Neuronal stem cell (in vitro differentiated cells): ENCODE measurements around the gene PLEKHD1.

Experiments
- DNase-seq: peaks from one replicate; pipeline ENCODE4 v3.0.0-alpha.2; 2013; ENCODE audit warnings: low spot score
- H2AFZ ChIP-seq: one replicate; pipeline ENCODE4 v1.6.1; 2013; ENCODE audit warnings: mild to moderate bottlenecking, low read length, inconsistent platforms
- H2AK5ac ChIP-seq: 2 replicates; pipeline ENCODE4 v1.6.1; 2013; ENCODE audit warnings: low read depth, mild to moderate bottlenecking, inconsistent platforms, low read length, moderate library complexity, mixed read lengths
- H2BK120ac ChIP-seq: 2 replicates; pipeline ENCODE4 v1.6.1; 2013; ENCODE audit warnings: low read depth, mild to moderate bottlenecking, inconsistent platforms, low read length, moderate library complexity, mixed read lengths
- H2BK12ac ChIP-seq: one replicate; pipeline ENCODE4 v1.6.1; 2013; ENCODE audit warnings: low read length, inconsistent platforms
- H2BK15ac ChIP-seq: 2 replicates; pipeline ENCODE4 v1.6.1; 2013; ENCODE audit warnings: mild to moderate bottlenecking, low read length, inconsistent platforms, mixed read lengths
- H2BK5ac ChIP-seq: one replicate; pipeline ENCODE4 v1.6.1; 2013; ENCODE audit warnings: inconsistent platforms, mild to moderate bottlenecking, low read length, moderate library complexity
- H3K14ac ChIP-seq: one replicate; pipeline ENCODE4 v1.6.1; 2013; ENCODE audit warnings: low read length, inconsistent platforms
- H3K18ac ChIP-seq: 2 replicates; pipeline ENCODE4 v1.6.1; 2013; ENCODE audit warnings: low read length, inconsistent platforms
- H3K23ac ChIP-seq: 2 replicates; pipeline ENCODE4 v1.6.1; 2013; ENCODE audit warnings: low read depth, mild to moderate bottlenecking, mixed read lengths, low read length, inconsistent platforms; ENCODE audit not compliant: poor library complexity
- H3K27ac ChIP-seq: replicated peaks from 3 replicates; pipeline ENCODE4 v1.5.1; 2013; ENCODE audit warnings: low read length, inconsistent platforms
- H3K27me3 ChIP-seq, 3 experiments: 2 replicates each; pipeline ENCODE4 v1.6.1; 2013; ENCODE audit warnings: low read length in 3 of 3, mild to moderate bottlenecking in 2 of 3, inconsistent platforms in 1 of 3, low read depth in 1 of 3, mixed read lengths in 1 of 3, moderate library complexity in 1 of 3; ENCODE audit not compliant: control insufficient read depth in 3 of 3, insufficient read depth in 3 of 3
- H3K36me3 ChIP-seq, 2 donors: replicated peaks in 1 of 2; 2 replicates each; pipeline ENCODE4 v1.6.1; 2013; ENCODE audit warnings: low read length in 2 of 2; ENCODE audit not compliant: control insufficient read depth in 2 of 2, insufficient read depth in 2 of 2
- H3K4ac ChIP-seq: 2 replicates; pipeline ENCODE4 v1.6.1; 2013; ENCODE audit warnings: inconsistent platforms, mild to moderate bottlenecking, low read length, moderate library complexity
- H3K4me1 ChIP-seq, 2 donors: 1 replicate in 1 of 2; 2 replicates in 1 of 2; pipeline ENCODE4 v1.6.1; 2013; ENCODE audit warnings: low read length in 2 of 2, low read depth in 1 of 2; ENCODE audit not compliant: control insufficient read depth in 2 of 2, insufficient read depth in 1 of 2
- H3K4me2 ChIP-seq: one replicate; pipeline ENCODE4 v1.6.1; 2013; ENCODE audit warnings: mild to moderate bottlenecking, low read length, inconsistent platforms; ENCODE audit not compliant: insufficient read depth, poor library complexity, severe bottlenecking
- H3K4me3 ChIP-seq, 2 donors: 2 replicates each; pipeline ENCODE4 v1.5.1; 2013; ENCODE audit warnings: low read length in 2 of 2, mild to moderate bottlenecking in 2 of 2, inconsistent platforms in 1 of 2, moderate library complexity in 1 of 2
- H3K79me1 ChIP-seq: one replicate; pipeline ENCODE4 v1.6.1; 2013; ENCODE audit warnings: low read depth, mild to moderate bottlenecking, inconsistent platforms, low read length, moderate library complexity
- H3K9ac ChIP-seq: one replicate; pipeline ENCODE4 v1.6.1; 2013; ENCODE audit warnings: mild to moderate bottlenecking, low read depth, low read length, inconsistent platforms; ENCODE audit not compliant: poor library complexity
- H3K9me3 ChIP-seq, 2 donors: replicated peaks in 1 of 2; 2 replicates each; pipeline versions ENCODE3 to v1.6.1; 2013; ENCODE audit warnings: low read length in 2 of 2, mild to moderate bottlenecking in 2 of 2, inconsistent platforms in 1 of 2, low read depth in 1 of 2, mixed read lengths in 1 of 2, moderate library complexity in 1 of 2; ENCODE audit not compliant: control insufficient read depth in 2 of 2, insufficient read depth in 1 of 2
- H4K8ac ChIP-seq: one replicate; pipeline ENCODE4 v1.6.1; 2013; ENCODE audit warnings: low read depth, mild to moderate bottlenecking, inconsistent platforms, low read length, moderate library complexity
- H4K91ac ChIP-seq: one replicate; pipeline ENCODE4 v1.6.1; 2013; ENCODE audit warnings: low read length, low read depth, mild to moderate bottlenecking, inconsistent platforms; ENCODE audit not compliant: poor library complexity
- WGBS, 2 donors: extraction: QIAGEN DNeasy Blood & Tissue Kit; methylation state at CpG; one replicate each; pipeline ENCODE4 v1.1.7; 2013; ENCODE audit warnings: missing lambda C conversion rate in 2 of 2, mixed read lengths in 1 of 2; ENCODE audit not compliant: insufficient read length in 2 of 2, insufficient replicate concordance in 1 of 2; ENCODE audit errors: extremely low coverage in 2 of 2; 5-methylcytosine and 5-hydroxymethylcytosine counted together

The PLEKHD1 gene

DNA sequence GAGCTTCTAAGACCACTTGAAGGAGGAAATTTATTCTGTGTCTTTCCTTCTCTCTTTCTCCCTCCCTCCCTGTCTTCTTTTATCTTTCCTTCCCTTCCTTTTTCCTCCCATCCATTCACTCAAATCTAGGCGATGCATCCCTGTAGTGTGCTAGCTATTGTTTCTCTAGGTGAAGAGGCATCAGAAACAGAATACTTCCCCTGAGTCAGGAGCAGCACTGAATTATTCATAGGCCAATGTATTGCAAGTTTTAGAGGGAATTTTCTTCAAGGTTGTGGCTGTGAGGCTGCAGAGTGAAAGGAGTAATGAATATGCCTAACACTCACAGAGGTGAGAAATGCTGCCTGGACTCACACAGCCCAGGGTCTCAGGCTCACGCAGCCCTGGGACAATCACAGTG, 67.0 kb downstream of the PLEKHD1 start:
- Histone ChIP-seq H2BK12ac (no peak overlapping the region), H3K14ac (no peak overlapping the region), H2AFZ (peak overlapping the region; percentile 0), H3K9ac (no peak overlapping the region), H3K4me2 (no peak overlapping the region), H3K4ac (no peak overlapping the region), H2AK5ac (no peak overlapping the region), H3K9me3 (no peaks in the 10 kb centered on the region), H3K27ac (no peak overlapping the region), H2BK5ac (no peak overlapping the region), H3K23ac (no peak overlapping the region), H4K91ac (no peak overlapping the region), H3K4me3 (no peak overlapping the region), H3K4me1 (peaks cover 6 to 12% of the 10 kb centered on the region in 2 donors), H3K36me3 (no peaks in the 10 kb centered on the region), H3K27me3 (no peaks in the 10 kb centered on the region), H2BK15ac (no peak overlapping the region), H2BK120ac (no peak overlapping the region), H4K8ac (no peak overlapping the region), H3K18ac (no peak overlapping the region), H3K79me1 (no peaks in the 10 kb centered on the region)
- WGBS, 2 donors, result no CpG with 5 or more reads among the region's 2 CpGs
- no peak for DNase-seq

DNA sequence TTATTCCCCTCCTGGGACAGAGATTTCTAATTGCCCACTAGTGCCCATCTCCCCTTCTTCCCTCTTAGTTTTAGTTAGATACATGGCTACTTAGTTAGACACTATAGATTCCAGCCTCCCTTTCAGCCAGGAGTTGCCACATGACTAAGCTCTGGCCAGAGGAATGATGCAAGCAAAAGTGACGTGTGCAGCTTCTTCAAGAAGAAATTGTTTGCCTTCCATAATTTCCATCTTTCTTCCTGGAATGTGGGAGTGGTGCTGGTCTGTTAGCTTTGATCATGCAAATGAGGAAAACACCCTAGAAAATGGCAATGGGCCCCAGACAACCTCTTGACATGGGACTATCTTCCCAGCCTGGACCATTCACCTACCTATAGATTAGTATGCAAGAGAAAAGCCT, 68.7 kb downstream of the PLEKHD1 start:
- Histone ChIP-seq H2BK12ac (no peak overlapping the region), H2BK15ac (no peak overlapping the region), H4K8ac (no peak overlapping the region), H2AK5ac (no peak overlapping the region), H3K4me3 (no peak overlapping the region), H3K4ac (no peak overlapping the region), H3K18ac (no peak overlapping the region), H3K14ac (no peak overlapping the region), H3K79me1 (no peaks in the 10 kb centered on the region), H3K23ac (no peak overlapping the region), H3K27me3 (no peaks in the 10 kb centered on the region), H3K9me3 (no peaks in the 10 kb centered on the region), H2AFZ (no peak overlapping the region), H4K91ac (no peak overlapping the region), H3K4me1 (peaks cover 3 to 12% of the 10 kb centered on the region in 2 donors), H2BK5ac (no peak overlapping the region), H3K27ac (no peak overlapping the region), H3K4me2 (no peak overlapping the region), H3K36me3 (no peaks in the 10 kb centered on the region), H2BK120ac (no peak overlapping the region), H3K9ac (no peak overlapping the region)
- DNase-seq, result no peak
- no CpG with 5 or more reads among the region's 1 CpG for WGBS, 2 donors

DNA sequence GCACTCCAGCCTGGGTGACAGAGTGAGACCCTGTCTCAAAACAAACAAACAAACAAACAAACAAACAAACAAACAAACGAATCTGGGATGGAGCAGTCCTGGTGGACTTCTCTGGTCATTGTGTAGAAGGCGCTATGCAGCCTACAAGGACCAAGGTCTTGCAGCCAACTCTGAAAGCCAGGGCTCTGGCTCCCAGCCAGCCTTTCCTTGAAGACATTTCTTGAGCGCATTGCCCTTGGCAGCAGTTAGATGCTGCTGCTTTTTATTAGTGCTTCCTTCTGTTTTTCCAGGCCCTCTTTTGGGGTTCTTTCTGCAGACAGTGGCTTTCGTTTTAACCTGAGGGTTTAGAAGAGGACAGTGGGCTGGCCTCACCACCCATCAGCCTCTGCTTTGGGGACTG, 70.0 kb downstream of the PLEKHD1 start:
- Histone ChIP-seq H3K27ac (no peak overlapping the region), H3K4me1 (peaks cover 4 to 19% of the 10 kb centered on the region in 2 donors), H3K18ac (no peak overlapping the region), H2BK120ac (no peak overlapping the region), H3K79me1 (no peaks in the 10 kb centered on the region), H3K27me3 (no peaks in the 10 kb centered on the region), H2BK12ac (no peak overlapping the region), H3K14ac (no peak overlapping the region), H3K4me3 (no peak overlapping the region), H2BK15ac (peak overlapping the region; percentile 57), H3K4me2 (no peak overlapping the region), H3K36me3 (no peaks in the 10 kb centered on the region), H3K23ac (no peak overlapping the region), H4K91ac (no peak overlapping the region), H2BK5ac (no peak overlapping the region), H3K4ac (no peak overlapping the region), H3K9ac (no peak overlapping the region), H2AFZ (no peak overlapping the region), H4K8ac (no peak overlapping the region), H3K9me3 (no peaks in the 10 kb centered on the region), H2AK5ac (no peak overlapping the region)
- DNase-seq, result no peak
- no CpG with 5 or more reads among the region's 4 CpGs for WGBS, 2 donors

- Histone ChIP-seq H3K23ac (no peak overlapping the region), H2AK5ac (no peak overlapping the region), H3K14ac (no peak overlapping the region), H3K9me3 (no peaks in the 10 kb centered on the region), H3K79me1 (no peaks in the 10 kb centered on the region), H3K4me2 (no peak overlapping the region), H3K4ac (no peak overlapping the region), H2BK5ac (no peak overlapping the region), H4K8ac (no peak overlapping the region), H4K91ac (no peak overlapping the region), H3K27me3 (no peaks in the 10 kb centered on the region), H2BK12ac (no peak overlapping the region), H3K9ac (no peak overlapping the region), H2AFZ (peak overlapping the region; percentile 54), H3K36me3 (no peaks in the 10 kb centered on the region), H3K4me3 (no peak overlapping the region), H2BK120ac (no peak overlapping the region), H2BK15ac (no peak overlapping the region), H3K4me1 (peaks cover 16 to 27% of the 10 kb centered on the region in 2 donors), H3K27ac (no peak overlapping the region), H3K18ac (no peak overlapping the region)
- WGBS, 2 donors, result no CpG with 5 or more reads among the region's 4 CpGs
- no peak for DNase-seq
These were observed 74.2 kb downstream of the PLEKHD1 start for GRCh38 chr14:69558774-69559173.
